ENCODE measurements around the gene LCN1.

The LCN1 gene

GRCh38 chr9:135502873-135503321 lies 18.3 kb upstream of the LCN1 start:
- in situ Hi-C loops (cut with HindIII; ENCODE audit: low pct_ligation_motif_present, low sequenced_read_pairs), result no loop called here
- Histone ChIP-seq H3K27me3 (replicated peaks) (no peaks in the 10 kb centered on the region), H3K27ac (no peak overlapping the region), H3K4me3 (ENCODE audit: low read depth, low read length) (no peak overlapping the region), H3K36me3 (replicated peaks) (peaks cover 23% of the 10 kb centered on the region)
- TF ChIP-seq, protein P1, sequence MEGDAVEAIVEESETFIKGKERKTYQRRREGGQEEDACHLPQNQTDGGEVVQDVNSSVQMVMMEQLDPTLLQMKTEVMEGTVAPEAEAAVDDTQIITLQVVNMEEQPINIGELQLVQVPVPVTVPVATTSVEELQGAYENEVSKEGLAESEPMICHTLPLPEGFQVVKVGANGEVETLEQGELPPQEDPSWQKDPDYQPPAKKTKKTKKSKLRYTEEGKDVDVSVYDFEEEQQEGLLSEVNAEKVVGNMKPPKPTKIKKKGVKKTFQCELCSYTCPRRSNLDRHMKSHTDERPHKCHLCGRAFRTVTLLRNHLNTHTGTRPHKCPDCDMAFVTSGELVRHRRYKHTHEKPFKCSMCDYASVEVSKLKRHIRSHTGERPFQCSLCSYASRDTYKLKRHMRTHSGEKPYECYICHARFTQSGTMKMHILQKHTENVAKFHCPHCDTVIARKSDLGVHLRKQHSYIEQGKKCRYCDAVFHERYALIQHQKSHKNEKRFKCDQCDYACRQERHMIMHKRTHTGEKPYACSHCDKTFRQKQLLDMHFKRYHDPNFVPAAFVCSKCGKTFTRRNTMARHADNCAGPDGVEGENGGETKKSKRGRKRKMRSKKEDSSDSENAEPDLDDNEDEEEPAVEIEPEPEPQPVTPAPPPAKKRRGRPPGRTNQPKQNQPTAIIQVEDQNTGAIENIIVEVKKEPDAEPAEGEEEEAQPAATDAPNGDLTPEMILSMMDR (IDR thresholded peaks at IDR 0.05; ENCODE audit: low read depth, low read length, missing control alignments), result no peak
- DNase-seq, result no peak

DNA sequence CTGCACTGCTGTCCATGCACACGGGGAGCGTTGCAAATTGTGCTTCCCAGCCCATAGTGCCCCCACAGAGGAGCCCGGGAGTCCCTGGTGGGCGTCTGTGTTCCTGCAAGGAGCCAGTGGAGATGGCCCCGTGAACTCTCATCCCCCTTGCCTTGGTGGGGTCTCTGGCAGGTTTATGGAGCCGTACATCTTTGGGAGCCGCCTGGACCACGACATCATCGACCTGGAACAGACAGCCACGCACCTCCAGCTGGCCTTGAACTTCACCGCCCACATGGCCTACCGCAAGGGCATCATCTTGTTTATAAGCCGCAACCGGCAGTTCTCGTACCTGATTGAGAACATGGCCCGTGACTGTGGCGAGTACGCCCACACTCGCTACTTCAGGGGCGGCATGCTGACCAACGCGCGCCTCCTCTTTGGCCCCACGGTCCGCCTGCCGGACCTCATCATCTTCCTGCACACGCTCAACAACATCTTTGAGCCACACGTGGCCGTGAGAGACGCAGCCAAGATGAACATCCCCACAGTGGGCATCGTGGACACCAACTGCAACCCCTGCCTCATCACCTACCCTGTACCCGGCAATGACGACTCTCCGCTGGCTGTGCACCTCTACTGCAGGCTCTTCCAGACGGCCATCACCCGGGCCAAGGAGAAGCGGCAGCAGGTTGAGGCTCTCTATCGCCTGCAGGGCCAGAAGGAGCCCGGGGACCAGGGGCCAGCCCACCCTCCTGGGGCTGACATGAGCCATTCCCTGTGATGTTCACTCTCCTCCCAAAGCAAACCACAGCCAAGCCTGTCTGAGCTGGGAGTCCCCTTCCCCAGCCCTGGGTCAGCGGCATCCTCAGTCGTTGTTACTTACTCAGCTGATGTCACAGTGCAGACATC lies 17.6 kb upstream of the LCN1 start:
- no peak overlapping the region for H3K27ac ChIP-seq
- H3K36me3 ChIP-seq (replicated peaks), result peaks cover 23% of the 10 kb centered on the region
- no peaks in the 10 kb centered on the region for H3K27me3 ChIP-seq (replicated peaks)
- H3K4me3 ChIP-seq (ENCODE audit: low read depth, low read length), result no peak overlapping the region
- TF ChIP-seq, protein P1 (IDR thresholded peaks at IDR 0.05; ENCODE audit: low read depth, low read length, missing control alignments), result no peak
- DNase-seq, result no peak
- in situ Hi-C loops (cut with HindIII; ENCODE audit: low pct_ligation_motif_present, low sequenced_read_pairs), result no loop called here

GRCh38 chr9:135504262-135505243 lies 16.7 kb upstream of the LCN1 start:
- Histone ChIP-seq H3K27me3 (replicated peaks) (no peaks in the 10 kb centered on the region), H3K36me3 (replicated peaks) (peaks cover 23% of the 10 kb centered on the region), H3K4me3 (ENCODE audit: low read depth, low read length) (no peak overlapping the region), H3K27ac (no peak overlapping the region)
- TF ChIP-seq, protein P1 (IDR thresholded peaks at IDR 0.05; ENCODE audit: low read depth, low read length, missing control alignments), result peak; percentile 86
- in situ Hi-C loops (cut with HindIII; ENCODE audit: low pct_ligation_motif_present, low sequenced_read_pairs), result no loop called here
- DNase-seq, result peak; percentile 57

- DNase-seq, result no peak
- Histone ChIP-seq H3K27ac (no peak overlapping the region), H3K36me3 (replicated peaks) (peaks cover 23% of the 10 kb centered on the region), H3K4me3 (ENCODE audit: low read depth, low read length) (no peak overlapping the region), H3K27me3 (replicated peaks) (no peaks in the 10 kb centered on the region)
- TF ChIP-seq, protein P1 (IDR thresholded peaks at IDR 0.05; ENCODE audit: low read depth, low read length, missing control alignments), result no peak
- in situ Hi-C loops (cut with HindIII; ENCODE audit: low pct_ligation_motif_present, low sequenced_read_pairs), result no loop called here
Measured at GRCh38 chr9:135505406-135506187, 15.6 kb upstream of the LCN1 start.

DNA sequence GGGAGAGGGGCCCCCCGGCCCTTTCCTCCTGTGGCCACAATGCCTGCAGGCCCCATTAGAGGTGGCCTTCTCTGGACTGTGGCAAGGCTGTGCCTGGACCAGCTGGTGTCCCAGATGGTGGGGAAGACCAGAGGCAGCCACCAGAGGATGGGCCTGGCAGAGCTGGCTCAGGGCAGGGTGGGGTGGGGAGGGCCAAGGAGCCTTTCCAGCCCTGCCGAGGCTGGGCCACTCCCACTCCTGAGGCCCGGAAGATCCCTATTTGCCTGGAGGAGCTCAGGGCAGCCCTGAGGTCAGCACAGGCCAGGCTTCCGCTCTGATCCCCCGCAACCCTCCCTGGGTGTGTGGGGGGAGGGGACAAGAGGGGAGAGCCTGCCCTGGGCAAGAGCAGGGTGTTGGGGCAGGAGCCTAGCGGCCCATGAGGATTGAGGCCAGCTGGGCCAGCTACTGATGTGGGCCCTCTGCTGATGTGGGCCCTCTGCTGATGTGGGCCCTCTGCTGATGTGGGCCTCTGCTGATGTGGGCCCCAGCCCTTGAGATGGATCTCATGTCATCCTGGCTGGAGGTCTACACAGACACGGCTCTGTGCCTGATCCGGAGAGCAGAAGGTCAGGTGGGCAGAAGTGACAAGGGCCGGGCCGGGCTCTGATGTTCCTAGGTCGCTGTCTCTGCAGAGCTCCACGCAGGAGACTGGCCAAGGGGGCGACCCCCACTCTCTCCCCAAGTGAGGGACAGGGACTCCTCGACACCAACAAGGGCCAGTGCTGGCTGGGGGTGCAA lies 14.7 kb upstream of the LCN1 start:
- H3K36me3 ChIP-seq (replicated peaks), result peaks cover 23% of the 10 kb centered on the region
- in situ Hi-C loops (cut with HindIII; ENCODE audit: low pct_ligation_motif_present, low sequenced_read_pairs), result no loop called here
- no peak overlapping the region for H3K4me3 ChIP-seq (ENCODE audit: low read depth, low read length)
- no peaks in the 10 kb centered on the region for H3K27me3 ChIP-seq (replicated peaks)
- TF ChIP-seq, protein P1 (IDR thresholded peaks at IDR 0.05; ENCODE audit: low read depth, low read length, missing control alignments), result no peak
- H3K27ac ChIP-seq, result no peak overlapping the region
- no peak for DNase-seq

All from brain microvascular endothelial cell (primary cell).